ENCODE measurements around the gene RMP24.

Gene RMP24

DNA sequence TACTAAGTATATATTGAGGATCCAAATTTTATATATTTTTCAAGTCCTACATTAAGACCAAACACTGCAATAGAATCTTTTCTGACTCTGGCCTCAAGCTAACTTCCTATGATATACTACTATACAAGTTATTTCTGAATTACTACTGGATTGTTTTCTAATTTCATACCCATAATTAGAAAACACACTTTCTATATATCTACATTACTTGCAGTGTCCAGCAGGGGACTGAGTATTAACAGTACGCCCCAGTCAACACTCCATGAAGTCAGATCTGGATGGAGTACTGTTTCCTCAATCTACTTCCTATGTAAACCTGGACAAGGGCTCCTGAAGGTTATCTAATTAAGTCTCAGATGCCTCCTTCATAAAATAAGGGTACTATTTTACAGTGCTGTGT is 26.5 kb downstream of the RMP24 start:
- no peaks in the 10 kb centered on the region for H3K79me2 ChIP-seq (ENCODE audit: insufficient read depth, low read length)
- TF ChIP-seq RFXAP (CRISPR knock-in tag; IDR thresholded peaks at IDR 0.05; ENCODE audit: borderline replicate concordance): no peak
- TF ChIP-seq ARID2 (CRISPR knock-in tag; IDR thresholded peaks at IDR 0.05; ENCODE audit: borderline replicate concordance): no peak
- TF ChIP-seq, protein P1, sequence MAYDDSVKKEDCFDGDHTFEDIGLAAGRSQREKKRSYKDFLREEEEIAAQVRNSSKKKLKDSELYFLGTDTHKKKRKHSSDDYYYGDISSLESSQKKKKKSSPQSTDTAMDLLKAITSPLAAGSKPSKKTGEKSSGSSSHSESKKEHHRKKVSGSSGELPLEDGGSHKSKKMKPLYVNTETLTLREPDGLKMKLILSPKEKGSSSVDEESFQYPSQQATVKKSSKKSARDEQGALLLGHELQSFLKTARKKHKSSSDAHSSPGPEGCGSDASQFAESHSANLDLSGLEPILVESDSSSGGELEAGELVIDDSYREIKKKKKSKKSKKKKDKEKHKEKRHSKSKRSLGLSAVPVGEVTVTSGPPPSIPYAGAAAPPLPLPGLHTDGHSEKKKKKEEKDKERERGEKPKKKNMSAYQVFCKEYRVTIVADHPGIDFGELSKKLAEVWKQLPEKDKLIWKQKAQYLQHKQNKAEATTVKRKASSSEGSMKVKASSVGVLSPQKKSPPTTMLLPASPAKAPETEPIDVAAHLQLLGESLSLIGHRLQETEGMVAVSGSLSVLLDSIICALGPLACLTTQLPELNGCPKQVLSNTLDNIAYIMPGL (CRISPR knock-in tag; IDR thresholded peaks at IDR 0.05; ENCODE audit: borderline replicate concordance in 1 of 2, low read depth in 1 of 2): no peak
- TF ChIP-seq, protein P2, sequence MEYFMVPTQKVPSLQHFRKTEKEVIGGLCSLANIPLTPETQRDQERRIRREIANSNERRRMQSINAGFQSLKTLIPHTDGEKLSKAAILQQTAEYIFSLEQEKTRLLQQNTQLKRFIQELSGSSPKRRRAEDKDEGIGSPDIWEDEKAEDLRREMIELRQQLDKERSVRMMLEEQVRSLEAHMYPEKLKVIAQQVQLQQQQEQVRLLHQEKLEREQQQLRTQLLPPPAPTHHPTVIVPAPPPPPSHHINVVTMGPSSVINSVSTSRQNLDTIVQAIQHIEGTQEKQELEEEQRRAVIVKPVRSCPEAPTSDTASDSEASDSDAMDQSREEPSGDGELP (IDR thresholded peaks at IDR 0.05; ENCODE audit: borderline replicate concordance, low read depth): no peak
- TF ChIP-seq SMYD3 (CRISPR knock-in tag; IDR thresholded peaks at IDR 0.05): no peak
- TF ChIP-seq MEIS2 (CRISPR knock-in tag; IDR thresholded peaks at IDR 0.05): no peak
- TF ChIP-seq ZNF7 (CRISPR knock-in tag; IDR thresholded peaks at IDR 0.05): no peak
- TF ChIP-seq PPARG (CRISPR knock-in tag; conservative IDR thresholded peaks at IDR 0.05): no peak
- no peak for TF ChIP-seq ATRX (CRISPR knock-in tag; IDR thresholded peaks at IDR 0.05; ENCODE audit: borderline replicate concordance)
- TF ChIP-seq DNMT1 (CRISPR knock-in tag; IDR thresholded peaks at IDR 0.05): no peak
- TF ChIP-seq, protein P3, sequence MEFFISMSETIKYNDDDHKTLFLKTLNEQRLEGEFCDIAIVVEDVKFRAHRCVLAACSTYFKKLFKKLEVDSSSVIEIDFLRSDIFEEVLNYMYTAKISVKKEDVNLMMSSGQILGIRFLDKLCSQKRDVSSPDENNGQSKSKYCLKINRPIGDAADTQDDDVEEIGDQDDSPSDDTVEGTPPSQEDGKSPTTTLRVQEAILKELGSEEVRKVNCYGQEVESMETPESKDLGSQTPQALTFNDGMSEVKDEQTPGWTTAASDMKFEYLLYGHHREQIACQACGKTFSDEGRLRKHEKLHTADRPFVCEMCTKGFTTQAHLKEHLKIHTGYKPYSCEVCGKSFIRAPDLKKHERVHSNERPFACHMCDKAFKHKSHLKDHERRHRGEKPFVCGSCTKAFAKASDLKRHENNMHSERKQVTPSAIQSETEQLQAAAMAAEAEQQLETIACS (CRISPR knock-in tag; IDR thresholded peaks at IDR 0.05): no peak
- TF ChIP-seq ZNF607 (CRISPR knock-in tag; IDR thresholded peaks at IDR 0.05; ENCODE audit: borderline replicate concordance): no peak
- TF ChIP-seq REL (CRISPR knock-in tag; conservative IDR thresholded peaks at IDR 0.05): no peak
- TF ChIP-seq YY1 (IDR thresholded peaks at IDR 0.05; ENCODE audit: insufficient read depth, insufficient replicate concordance, low read depth, low read length): no peak
- TF ChIP-seq ZFP37 (CRISPR knock-in tag; IDR thresholded peaks at IDR 0.05; ENCODE audit: borderline replicate concordance): no peak
- TF ChIP-seq, protein P4, sequence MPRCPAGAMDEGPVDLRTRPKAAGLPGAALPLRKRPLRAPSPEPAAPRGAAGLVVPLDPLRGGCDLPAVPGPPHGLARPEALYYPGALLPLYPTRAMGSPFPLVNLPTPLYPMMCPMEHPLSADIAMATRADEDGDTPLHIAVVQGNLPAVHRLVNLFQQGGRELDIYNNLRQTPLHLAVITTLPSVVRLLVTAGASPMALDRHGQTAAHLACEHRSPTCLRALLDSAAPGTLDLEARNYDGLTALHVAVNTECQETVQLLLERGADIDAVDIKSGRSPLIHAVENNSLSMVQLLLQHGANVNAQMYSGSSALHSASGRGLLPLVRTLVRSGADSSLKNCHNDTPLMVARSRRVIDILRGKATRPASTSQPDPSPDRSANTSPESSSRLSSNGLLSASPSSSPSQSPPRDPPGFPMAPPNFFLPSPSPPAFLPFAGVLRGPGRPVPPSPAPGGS (CRISPR knock-in tag; IDR thresholded peaks at IDR 0.05): no peak

More for the DNA sequence above, 26.5 kb downstream of the RMP24 start:
- ATAC-seq (peak; percentile 81), FAIRE-seq (no peak), DNase-seq (ENCODE audit: low spot score) (no peak)
- Histone ChIP-seq H3K4me2 (ENCODE audit: low read depth, low read length) (no peak overlapping the region), H2AFZ (ENCODE audit: low read length) (no peak overlapping the region), H3K4me3 (replicated peaks in 1 of 3; ENCODE audit: insufficient read depth in 1 of 3, low read depth in 2 of 3, low read length in 3 of 3) (no peak overlapping the region), H3K9me3 (ENCODE audit: low read length) (no peaks in the 10 kb centered on the region), H3K27me3 (ENCODE audit: control insufficient read depth in 1 of 2, insufficient read depth in 2 of 2, low read length in 2 of 2) (no peaks in the 10 kb centered on the region), H3K27ac (ENCODE audit: extremely low read length, insufficient read depth, low read length) (no peak overlapping the region), H3K36me3 (replicated peaks in 1 of 2; ENCODE audit: control insufficient read depth in 1 of 2, insufficient read depth in 2 of 2, low read length in 2 of 2) (no peaks in the 10 kb centered on the region), H3K4me1 (ENCODE audit: insufficient read depth, low read length) (no peaks in the 10 kb centered on the region), H4K20me1 (ENCODE audit: insufficient read depth, low read length) (no peaks in the 10 kb centered on the region), H3K9ac (ENCODE audit: insufficient read depth, low read depth, low read length) (no peak overlapping the region)
- WGBS (ENCODE audit: low lambda C conversion rate): 61% methylated on average over 1 of the region's 1 CpG
- intact Hi-C loops (cut with micrococcal nuclease; ENCODE audit: unreplicated experiment) (no loop called here), in situ Hi-C loops (cut with HindIII; ENCODE audit: extremely low pct_ligation_motif_present, low pct_unique_long_range_greater_than_20kb) (no loop called here)
- no TSS peak for BruUV-seq (replicated peaks)
- CTCF ChIA-PET (ENCODE audit: low intra/inter-chr PET ratio, low total read pairs): no interaction called here
- POLR2A ChIA-PET: no interaction called here
